ENCODE data around the gene CHL1. TPM values are rescaled to one million over a fixed set of nuclear protein-coding genes. Genes with fewer than 3 reads are reported as not detected.

Gene CHL1
- total RNA-seq, 1 donor from 2014 or later, result 0.44 TPM

- H3K36me3 Mint-ChIP-seq (ENCODE audit: low read depth), result no peaks in the 10 kb centered on the region
Measured at GRCh38 chr3:331881-332280, 135.3 kb downstream of the CHL1 start.

GRCh38 chr3:332701-333100 is 136.1 kb downstream of the CHL1 start:
- DNase-seq (ENCODE audit: low read depth, low spot score), result no peak
- Mint-ChIP-seq H3K36me3 (ENCODE audit: low read depth) (no peaks in the 10 kb centered on the region), H3K27me3 (ENCODE audit: low read depth) (peaks cover 22% of the 10 kb centered on the region), H3K27ac (ENCODE audit: unreplicated experiment) (no peak overlapping the region), H3K4me1 (peaks cover 5% of the 10 kb centered on the region), H3K9me3 (peaks cover 5% of the 10 kb centered on the region), H3K4me3 (no peak overlapping the region)
- TF ChIP-seq CTCF (conservative IDR thresholded peaks at IDR 0.05), result no peak

More at GRCh38 chr3:331881-332280, 135.3 kb downstream of the CHL1 start:
- Mint-ChIP-seq H3K9me3 (peaks cover 3% of the 10 kb centered on the region), H3K27me3 (ENCODE audit: low read depth) (peaks cover 22% of the 10 kb centered on the region), H3K27ac (ENCODE audit: unreplicated experiment) (no peak overlapping the region), H3K4me3 (no peak overlapping the region), H3K4me1 (peaks cover 5% of the 10 kb centered on the region)
- no peak for DNase-seq (ENCODE audit: low read depth, low spot score)
- TF ChIP-seq CTCF (conservative IDR thresholded peaks at IDR 0.05), result no peak

GRCh38 chr3:335240-335639 is 138.7 kb downstream of the CHL1 start:
- Mint-ChIP-seq H3K9me3 (peaks cover 7% of the 10 kb centered on the region), H3K27me3 (ENCODE audit: low read depth) (peaks cover 12% of the 10 kb centered on the region), H3K4me3 (no peak overlapping the region), H3K36me3 (ENCODE audit: low read depth) (no peaks in the 10 kb centered on the region), H3K4me1 (peaks cover 5% of the 10 kb centered on the region), H3K27ac (ENCODE audit: unreplicated experiment) (no peak overlapping the region)
- no peak for TF ChIP-seq CTCF (conservative IDR thresholded peaks at IDR 0.05)
- no peak for DNase-seq (ENCODE audit: low read depth, low spot score)

GRCh38 chr3:339351-339750 is 142.8 kb downstream of the CHL1 start:
- peaks cover 7% of the 10 kb centered on the region for H3K9me3 Mint-ChIP-seq
- H3K4me1 Mint-ChIP-seq, result no peaks in the 10 kb centered on the region
- no peak overlapping the region for H3K27ac Mint-ChIP-seq (ENCODE audit: unreplicated experiment)
- DNase-seq (ENCODE audit: low read depth, low spot score), result no peak
- TF ChIP-seq CTCF (conservative IDR thresholded peaks at IDR 0.05), result no peak
- H3K36me3 Mint-ChIP-seq (ENCODE audit: low read depth), result no peaks in the 10 kb centered on the region
- peaks cover 4% of the 10 kb centered on the region for H3K27me3 Mint-ChIP-seq (ENCODE audit: low read depth)
- H3K4me3 Mint-ChIP-seq, result no peak overlapping the region

- Mint-ChIP-seq H3K36me3 (ENCODE audit: low read depth) (no peaks in the 10 kb centered on the region), H3K27me3 (ENCODE audit: low read depth) (peaks cover 11% of the 10 kb centered on the region), H3K27ac (ENCODE audit: unreplicated experiment) (no peak overlapping the region), H3K9me3 (peaks cover 4% of the 10 kb centered on the region), H3K4me3 (no peak overlapping the region), H3K4me1 (no peaks in the 10 kb centered on the region)
- no peak for DNase-seq (ENCODE audit: low read depth, low spot score)
- TF ChIP-seq CTCF (conservative IDR thresholded peaks at IDR 0.05), result no peak
Measured at GRCh38 chr3:341998-342397, 145.4 kb downstream of the CHL1 start.

- no peaks in the 10 kb centered on the region for H3K9me3 Mint-ChIP-seq
- no peak for TF ChIP-seq CTCF (conservative IDR thresholded peaks at IDR 0.05)
- H3K4me3 Mint-ChIP-seq, result no peak overlapping the region
- DNase-seq (ENCODE audit: low read depth, low spot score), result no peak
- peaks cover 46% of the 10 kb centered on the region for H3K27me3 Mint-ChIP-seq (ENCODE audit: low read depth)
- no peaks in the 10 kb centered on the region for H3K36me3 Mint-ChIP-seq (ENCODE audit: low read depth)
- H3K4me1 Mint-ChIP-seq, result no peaks in the 10 kb centered on the region
- no peak overlapping the region for H3K27ac Mint-ChIP-seq (ENCODE audit: unreplicated experiment)
Measured at GRCh38 chr3:346186-346585, 149.6 kb downstream of the CHL1 start.

Measured in neural crest cell (in vitro differentiated cells).